HG02970 (cell line): ENCODE measurements around the gene KRTAP20-4.

ENCODE experiments used
- ATAC-seq: cut with Tn5 transposase; IDR thresholded peaks from one replicate; pipeline ENCODE4 v1.9.1; 2021; ENCODE audit warnings: mild to moderate bottlenecking, moderate library complexity, moderate number of reproducible peaks; ENCODE audit not compliant: unreplicated experiment, low FRiP score

KRTAP20-4 gene

DNA sequence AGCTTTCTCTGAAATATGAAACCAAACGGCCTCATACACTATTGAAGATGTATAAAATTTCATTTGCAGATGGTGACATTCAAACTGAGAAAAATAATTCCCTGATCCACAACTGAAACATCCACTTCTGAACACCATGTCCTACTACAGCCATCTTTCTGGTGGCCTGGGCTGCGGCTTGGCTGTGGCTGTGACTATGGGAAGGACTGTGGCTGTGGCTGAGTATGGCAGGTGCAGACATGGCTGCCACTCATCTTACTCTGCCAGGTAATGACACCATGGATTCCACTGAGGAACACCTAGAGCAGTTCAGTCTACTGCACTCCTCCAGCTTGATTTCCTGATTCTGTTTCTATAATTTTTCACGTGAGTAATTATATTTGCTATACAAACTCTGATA is at the start of gene KRTAP20-4:
TSS of gene KRTAP20-4 (plus strand) at position 106 of the 400 bp plus-strand sequence.
- no peak for ATAC-seq

GRCh38 chr21:30577766-30578165 is 42.7 kb upstream of the KRTAP20-4 start:
- no peak for ATAC-seq

DNA sequence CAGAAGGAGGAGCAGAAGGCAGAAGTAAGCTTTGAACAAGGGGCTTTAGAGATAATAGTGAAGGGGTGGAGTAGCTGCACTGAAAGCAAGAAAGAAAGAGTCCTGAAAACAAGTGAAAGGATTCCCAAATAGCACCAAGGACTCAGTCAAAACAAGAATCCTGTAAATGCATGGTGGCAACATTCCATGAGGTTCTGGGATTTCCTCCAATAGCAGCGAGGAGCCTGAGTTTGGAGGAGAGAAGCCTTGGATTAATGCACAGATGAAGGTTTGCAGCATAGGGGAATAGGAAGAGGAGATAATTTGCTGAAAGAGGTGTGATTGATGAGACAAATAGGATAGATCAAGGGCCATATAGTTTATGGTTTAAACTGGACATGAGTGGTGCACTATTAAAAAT is 41.1 kb upstream of the KRTAP20-4 start:
- ATAC-seq = no peak

DNA sequence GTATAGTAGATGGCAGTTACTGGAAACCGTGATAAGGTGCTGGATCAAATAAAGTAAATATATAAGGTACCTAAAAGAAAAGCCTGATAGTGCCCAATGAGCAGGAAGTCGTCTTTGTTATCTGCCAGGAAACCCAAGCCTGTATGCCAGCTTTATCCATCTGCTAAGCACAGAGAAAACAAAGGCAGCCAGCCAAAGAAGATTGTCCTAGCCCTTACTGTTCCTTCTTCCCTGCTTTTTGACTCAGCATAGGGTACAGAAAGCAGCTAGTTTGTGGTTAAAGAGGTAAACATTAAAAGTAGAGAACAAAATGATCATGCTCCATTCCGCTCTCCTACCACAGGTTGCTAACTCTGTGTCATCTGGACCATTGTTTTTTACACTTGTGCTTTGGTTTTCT is 40.3 kb upstream of the KRTAP20-4 start:
- ATAC-seq = no peak

GRCh38 chr21:30582870-30583269 is 37.6 kb upstream of the KRTAP20-4 start:
- no peak for ATAC-seq

- no peak for ATAC-seq
Observed at GRCh38 chr21:30590297-30590696, 30.1 kb upstream of the KRTAP20-4 start, which contains the start of gene KRTAP22-2. Gene KRTAP22-2, minus strand, starts transcription at chr21:30590397.

DNA sequence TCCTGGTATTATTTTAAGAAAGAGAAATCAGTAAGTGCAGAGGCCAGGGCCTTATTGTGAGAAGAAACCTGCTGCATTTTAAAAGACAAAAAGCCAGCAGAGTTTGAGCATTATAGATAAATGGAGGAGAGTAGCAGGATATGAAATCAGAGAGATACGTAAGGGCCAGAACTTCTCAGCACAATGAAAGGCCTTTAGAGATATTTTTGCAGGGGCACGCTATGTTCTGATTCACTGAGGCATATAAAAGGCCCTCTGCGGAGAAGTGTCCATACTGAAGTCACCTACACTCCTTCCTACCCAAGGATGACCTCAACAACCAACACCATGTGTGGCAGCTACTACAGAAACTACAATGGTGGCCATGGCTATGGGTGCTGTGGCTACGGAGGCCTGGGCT is 28.3 kb upstream of the KRTAP20-4 start, which contains the start of gene KRTAP6-3:
TSS of gene KRTAP6-3 (plus strand) at position 301 of the 400 bp plus-strand sequence. CDS start at position 307, 6 bp downstream.
- ATAC-seq = no peak

GRCh38 chr21:30598802-30599201 is 21.6 kb upstream of the KRTAP20-4 start, which contains the start of gene KRTAP6-2:
Gene KRTAP6-2, minus strand, starts transcription at chr21:30598902. Its CDS starts 28 bp downstream, at chr21:30598874.
- ATAC-seq = no peak

DNA sequence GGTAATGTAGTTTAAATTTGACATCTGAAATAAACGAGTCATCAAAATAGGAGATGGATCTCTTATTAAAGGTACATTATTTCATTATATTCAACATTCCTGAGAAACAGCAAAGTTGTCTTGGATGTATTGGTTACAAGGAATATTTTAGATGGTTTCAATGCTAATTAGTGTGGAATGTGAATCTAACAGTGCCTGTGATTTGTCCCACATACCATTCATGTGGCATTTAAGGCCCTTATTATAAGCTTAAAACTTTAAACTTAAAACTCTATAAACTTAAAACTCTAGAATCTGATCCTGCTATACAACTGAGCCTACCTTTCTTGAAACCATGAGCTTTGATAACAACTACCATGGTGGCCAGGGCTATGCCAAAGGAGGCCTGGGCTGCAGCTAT is 19.6 kb upstream of the KRTAP20-4 start, which contains the start of gene KRTAP22-1:
TSS of gene KRTAP22-1 (plus strand) at position 301 of the 400 bp plus-strand sequence.
- no peak for ATAC-seq

DNA sequence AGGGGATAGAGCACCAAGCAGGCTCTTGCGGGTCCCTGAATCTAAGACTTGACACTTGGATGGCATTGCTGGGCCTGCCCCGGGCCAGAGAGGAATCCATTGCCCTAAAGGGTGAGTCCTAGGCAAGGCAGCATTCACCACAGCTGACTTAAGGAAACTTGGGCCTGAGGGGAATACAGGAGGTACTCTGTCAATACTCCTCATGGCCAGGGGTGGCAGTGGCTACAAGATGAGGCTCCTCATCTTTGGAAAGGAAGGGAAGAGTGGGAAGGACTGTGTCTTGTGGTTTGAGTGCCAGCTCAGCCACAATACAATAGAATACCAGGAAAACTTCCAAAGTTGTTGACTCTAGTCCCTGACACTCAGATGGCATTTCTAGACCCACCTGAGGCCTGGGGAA is 14.5 kb upstream of the KRTAP20-4 start:
- ATAC-seq = no peak

GRCh38 chr21:30612132-30612531 is 8.3 kb upstream of the KRTAP20-4 start:
- no peak for ATAC-seq

DNA sequence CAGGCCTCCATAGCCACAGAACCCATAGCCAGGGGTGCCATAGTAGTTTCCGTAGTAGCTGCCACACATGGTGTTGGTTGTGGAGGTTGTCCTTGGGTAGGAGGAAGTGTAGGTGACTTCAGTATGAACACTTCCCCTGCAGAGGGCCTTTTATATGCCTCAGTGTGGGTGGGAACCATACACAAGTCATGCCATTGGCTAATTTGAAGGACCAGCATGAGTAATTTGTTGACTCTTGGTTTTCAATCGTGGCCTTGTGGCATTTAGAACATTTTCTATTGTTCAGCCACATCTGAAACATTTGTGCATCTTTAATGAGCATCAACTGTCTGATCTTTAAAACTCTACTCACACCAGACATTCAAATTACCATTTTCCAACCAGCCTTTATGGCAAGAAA is 6.6 kb upstream of the KRTAP20-4 start, which contains the start of gene KRTAP6-1:
TSS of gene KRTAP6-1 (minus strand) at position 95 of the 400 bp plus-strand sequence. CDS start at position 69, 26 bp downstream.
- no peak for ATAC-seq

DNA sequence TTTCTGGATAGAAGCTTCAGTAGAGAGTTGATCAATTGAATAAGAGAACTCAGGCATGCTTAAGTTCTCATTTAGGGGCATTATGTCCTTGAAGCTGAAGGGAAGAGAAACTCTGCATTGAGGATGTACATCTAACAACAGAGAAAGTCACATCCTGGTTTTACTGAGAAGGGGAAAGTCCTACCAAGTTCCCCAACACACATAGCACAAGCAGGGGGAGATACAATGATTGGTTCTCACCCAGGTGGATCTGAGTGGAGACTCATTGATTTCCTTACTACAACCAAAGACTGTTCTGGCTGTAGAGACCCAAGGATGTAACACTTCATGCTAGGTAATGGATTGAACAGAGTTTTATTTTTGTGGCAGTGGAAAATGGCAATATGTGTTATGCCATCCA is 5.2 kb upstream of the KRTAP20-4 start:
- ATAC-seq = no peak

GRCh38 chr21:30616125-30616524 is 4.3 kb upstream of the KRTAP20-4 start, which contains the start of gene KRTAP20-1:
Gene KRTAP20-1, plus strand, starts transcription at chr21:30616425. Its CDS starts 30 bp downstream, at chr21:30616455.
- no peak for ATAC-seq

GRCh38 chr21:30620080-30620479 is 347 bp upstream of the KRTAP20-4 start:
- no peak for ATAC-seq

DNA sequence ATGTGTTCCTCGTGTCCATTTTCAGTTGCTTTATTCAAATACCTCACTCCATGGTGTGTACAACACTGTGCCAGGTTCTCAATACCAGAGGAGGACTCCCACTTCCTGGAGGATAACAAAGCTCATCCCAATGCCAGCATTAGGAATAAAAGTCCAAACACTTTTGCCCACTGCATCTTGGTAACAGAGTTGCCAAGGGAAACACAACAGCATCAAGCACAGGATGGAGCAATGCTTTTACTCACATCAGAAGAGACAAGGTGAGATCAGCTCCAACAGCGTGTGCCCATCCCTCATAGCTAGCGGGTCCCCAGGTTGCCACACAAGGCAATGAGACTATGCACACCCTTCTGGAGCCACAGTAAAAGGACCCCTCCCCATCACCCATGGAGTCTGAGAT is 2.9 kb downstream of the KRTAP20-4 start:
- no peak for ATAC-seq

GRCh38 chr21:30625449-30626165 is 5.2 kb downstream of the KRTAP20-4 start:
- no peak for ATAC-seq

DNA sequence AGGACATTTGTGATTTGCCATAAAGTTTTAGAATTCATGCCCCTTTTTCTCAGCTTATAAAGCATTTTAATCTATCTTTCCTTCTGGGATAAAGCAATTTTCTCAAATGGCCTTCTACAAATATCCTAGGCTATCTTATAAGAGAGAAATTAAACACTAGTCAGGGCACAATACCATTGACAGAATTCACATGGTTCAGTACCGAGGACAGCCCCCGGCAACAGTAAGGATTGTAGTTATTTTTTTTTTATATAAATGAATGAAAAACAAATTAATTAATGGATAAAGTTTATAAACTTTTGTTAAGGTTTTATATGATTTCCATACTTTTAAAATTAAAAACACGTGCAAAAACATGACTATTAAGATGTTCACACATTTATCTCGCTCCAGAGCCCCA is 7.7 kb downstream of the KRTAP20-4 start:
- ATAC-seq = no peak

- no peak for ATAC-seq
Observed at GRCh38 chr21:30629200-30629599, 8.8 kb downstream of the KRTAP20-4 start.

DNA sequence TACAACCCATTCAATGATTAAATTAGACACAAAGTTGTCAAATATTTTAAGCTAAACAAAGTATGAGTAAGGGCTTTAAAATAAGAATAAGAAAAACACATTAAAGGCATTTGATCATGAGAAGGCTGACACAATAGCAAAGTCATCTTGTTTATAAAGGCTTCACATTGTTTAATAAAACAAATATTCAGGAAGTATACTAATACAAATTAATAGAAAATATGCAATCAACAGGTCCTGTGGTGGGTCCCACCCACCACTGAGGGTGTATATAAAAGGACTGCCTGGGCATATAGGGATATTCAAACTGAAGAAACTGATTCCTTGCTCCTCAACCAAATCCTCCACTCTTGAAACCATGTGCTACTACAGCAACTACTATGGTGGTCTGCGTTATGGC is 14.5 kb downstream of the KRTAP20-4 start, which contains the start of gene KRTAP20-2:
TSS of gene KRTAP20-2 (plus strand) at position 301 of the 400 bp plus-strand sequence. CDS start at position 359, 58 bp downstream.
- no peak for ATAC-seq

- ATAC-seq = no peak
Observed at GRCh38 chr21:30638686-30639085, 18.3 kb downstream of the KRTAP20-4 start.

GRCh38 chr21:30642564-30642963 is 22.1 kb downstream of the KRTAP20-4 start, which contains the start of gene KRTAP20-3:
Gene KRTAP20-3, plus strand, starts transcription at chr21:30642864.
- no peak for ATAC-seq
